Activated T-helper 1 cell treated with anti-CD3 and anti-CD28 coated beads, Interleukin-2, amount 50 U/mL, for 16 hours (primary cell): Measurements from ENCODE around the gene CCT3.
A peak's percentile ranks its signal among the peaks of the same experiment; 100 is the strongest.

Source experiments
- DNase-seq, 2 donors: peaks; one replicate each; pipeline ENCODE4 v3.0.0-alpha.2; 2020; ENCODE audit warnings: low read depth in 1 of 2, low spot score in 1 of 2

Gene CCT3

GRCh38 chr1:156282479-156283222, 55.4 kb downstream of the CCT3 start, which contains the start of gene SMG5:
Gene SMG5, minus strand, starts transcription at chr1:156282825. Its CDS starts 145 bp downstream, at chr1:156282680.
- peak; percentile 86 to 90 for DNase-seq

- no peak for DNase-seq
Observed at GRCh38 chr1:156281693-156282478, 56.2 kb downstream of the CCT3 start.

- DNase-seq: peak in 1 of 2 donors; percentile 11
Observed at GRCh38 chr1:156281281-156281680, 56.8 kb downstream of the CCT3 start.

- DNase-seq: no peak
Observed at GRCh38 chr1:156279837-156280236, 58.3 kb downstream of the CCT3 start.

DNA sequence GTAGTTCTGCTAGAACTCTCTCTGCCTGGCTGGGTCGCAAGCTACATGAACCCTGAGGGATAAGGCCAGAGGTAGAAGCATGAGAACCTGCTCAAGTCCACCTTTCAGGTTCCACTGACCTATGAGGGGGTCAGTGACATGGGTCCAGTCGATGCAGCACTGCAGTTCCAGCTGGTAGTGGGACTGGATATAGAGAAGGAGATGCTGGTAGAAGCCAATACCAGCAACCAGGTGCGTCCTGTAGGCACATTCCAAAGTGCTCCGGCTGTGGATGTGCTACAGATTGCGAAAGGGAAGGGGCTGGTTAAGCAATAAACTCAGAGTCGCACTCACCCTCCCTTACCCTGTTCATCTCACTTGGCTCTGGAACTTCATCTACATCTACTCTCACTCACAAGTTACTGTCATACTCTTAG, 61.1 kb downstream of the CCT3 start:
- DNase-seq: no peak

GRCh38 chr1:156276532-156276931, 61.6 kb downstream of the CCT3 start:
- DNase-seq: no peak

- DNase-seq: no peak
Observed at GRCh38 chr1:156270314-156270713, 67.8 kb downstream of the CCT3 start.

DNA sequence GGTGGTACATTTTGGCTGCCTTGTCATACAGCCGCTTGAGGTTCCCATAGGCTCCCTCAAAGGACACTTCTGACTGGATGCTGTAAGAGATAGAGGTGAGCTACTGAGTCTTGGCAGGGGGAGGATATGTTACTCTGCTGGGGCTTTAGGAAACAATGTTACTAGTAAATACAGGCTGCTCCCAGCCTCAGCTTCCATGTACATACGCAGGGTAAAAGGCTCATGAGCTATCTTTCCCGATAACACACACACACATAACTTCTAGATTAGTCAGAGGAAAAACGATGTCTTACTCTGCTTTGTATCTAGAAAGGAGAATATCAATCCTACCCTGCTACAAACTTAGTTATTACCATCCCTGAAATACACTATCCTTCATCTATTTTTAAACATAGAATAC, 69.8 kb downstream of the CCT3 start:
- no peak for DNase-seq

DNA sequence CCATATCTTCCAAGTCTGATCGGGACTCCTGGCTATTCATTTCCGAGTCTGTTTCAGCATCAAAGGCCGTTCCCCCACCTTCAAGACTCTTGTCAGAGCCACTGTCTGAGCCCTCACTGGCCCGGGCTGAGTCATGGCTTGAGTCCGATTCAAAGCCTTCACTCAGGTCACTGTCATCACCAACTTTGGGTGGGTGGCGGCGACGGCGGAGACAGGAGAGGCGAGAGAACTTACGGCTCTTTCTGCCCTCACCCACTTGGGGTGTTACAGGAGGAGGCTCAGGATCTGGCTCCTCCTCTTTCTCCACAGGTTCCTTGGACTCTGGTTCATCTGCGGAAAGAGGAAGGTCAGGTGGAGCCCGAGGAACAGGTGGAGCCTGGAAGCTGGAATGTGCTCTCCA, 72.0 kb downstream of the CCT3 start:
- DNase-seq: no peak

DNA sequence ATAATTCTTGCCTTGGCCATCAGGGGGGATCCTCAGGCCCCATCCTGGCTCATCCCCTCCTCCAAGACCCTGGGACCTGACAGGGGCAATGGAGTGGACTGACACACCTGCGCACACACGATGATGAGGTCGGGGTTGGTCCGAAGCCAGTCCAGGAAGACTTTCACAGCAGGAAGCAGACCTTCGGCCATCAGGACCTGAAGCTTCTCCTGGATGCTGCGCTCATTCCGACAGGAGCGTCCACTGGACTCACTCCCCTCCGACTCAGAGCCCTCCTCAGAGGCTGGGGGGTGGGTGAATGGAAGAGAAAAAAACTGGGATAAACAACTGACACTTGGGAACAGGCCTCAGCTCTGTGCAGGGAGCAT, 74.8 kb downstream of the CCT3 start:
- no peak for DNase-seq

- no peak for DNase-seq
Observed at GRCh38 chr1:156262461-156263287, 75.4 kb downstream of the CCT3 start.

GRCh38 chr1:156260896-156261295, 77.2 kb downstream of the CCT3 start:
- no peak for DNase-seq

GRCh38 chr1:156259805-156260204, 78.3 kb downstream of the CCT3 start:
- no peak for DNase-seq
